ENCODE results near the gene OPRD1. TPM values are rescaled to one million over a fixed set of nuclear protein-coding genes. Genes with fewer than 3 reads are reported as not detected.
"Not testable (repeated sequence)": the region's sequence is repeated elsewhere in the genome, so short reads cannot be mapped to it uniquely, and the experiment has no call there.

The OPRD1 gene
- polyA plus RNA-seq, 3 donors = 0.01 TPM; not detected in 2

- Mint-ChIP-seq H3K27ac (peak overlapping the region in 4 of 7 donors; percentile 19 to 69 (median 46)), H3K36me3 (peaks cover 30 to 60% of the 10 kb centered on the region in 2 donors), H3K27me3 (ENCODE audit: low read depth in 3 of 3) (no peaks in the 10 kb centered on the region), H3K4me1 (peaks cover 12% of the 10 kb centered on the region), H3K9me3 (peaks cover 0 to 2% (median 0%) of the 10 kb centered on the region in 7 donors), H3K4me3 (no peak overlapping the region)
- no peak overlapping the region for H3K4me2 ChIP-seq (replicated peaks; ENCODE audit: extremely low read depth, low read length, poor library complexity, severe bottlenecking)
- H3K9me3 ChIP-seq (replicated peaks in 1 of 2; ENCODE audit: control insufficient read depth in 1 of 2, insufficient read depth in 1 of 2, low read length in 2 of 2) = no peaks in the 10 kb centered on the region
- H3K27ac ChIP-seq (ENCODE audit: low read depth in 1 of 2, low read length in 2 of 2) = no peak overlapping the region
- peaks cover 68% of the 10 kb centered on the region for H4K20me1 ChIP-seq (ENCODE audit: insufficient read depth, low read length)
- peaks cover 38% of the 10 kb centered on the region for H3K79me2 ChIP-seq (ENCODE audit: insufficient read depth, low read length)
- H2AFZ ChIP-seq (ENCODE audit: insufficient read depth, low read depth, low read length, poor library complexity, severe bottlenecking) = no peak overlapping the region
- whole genome bisulfite sequencing (ENCODE audit: insufficient coverage) = 92% methylated on average over 2 of the region's 3 CpGs
- no peak overlapping the region for H3K9ac ChIP-seq (ENCODE audit: insufficient read depth, low read length, poor library complexity, severe bottlenecking)
- intact Hi-C loops (cut with micrococcal nuclease) = no loop called here
- H3K36me3 ChIP-seq (replicated peaks in 1 of 2; ENCODE audit: control insufficient read depth in 1 of 2, insufficient read depth in 2 of 2, low read length in 2 of 2) = peaks cover 34 to 67% of the 10 kb centered on the region in 2 donors
- H3K4me3 ChIP-seq (replicated peaks in 1 of 3; ENCODE audit: low read depth in 2 of 3, low read length in 3 of 3) = no peak overlapping the region
- DNase-seq = no peak
- no peaks in the 10 kb centered on the region for H3K27me3 ChIP-seq (ENCODE audit: control insufficient read depth in 2 of 2, insufficient read depth in 2 of 2, low read length in 2 of 2)
- TF ChIP-seq, protein P1, sequence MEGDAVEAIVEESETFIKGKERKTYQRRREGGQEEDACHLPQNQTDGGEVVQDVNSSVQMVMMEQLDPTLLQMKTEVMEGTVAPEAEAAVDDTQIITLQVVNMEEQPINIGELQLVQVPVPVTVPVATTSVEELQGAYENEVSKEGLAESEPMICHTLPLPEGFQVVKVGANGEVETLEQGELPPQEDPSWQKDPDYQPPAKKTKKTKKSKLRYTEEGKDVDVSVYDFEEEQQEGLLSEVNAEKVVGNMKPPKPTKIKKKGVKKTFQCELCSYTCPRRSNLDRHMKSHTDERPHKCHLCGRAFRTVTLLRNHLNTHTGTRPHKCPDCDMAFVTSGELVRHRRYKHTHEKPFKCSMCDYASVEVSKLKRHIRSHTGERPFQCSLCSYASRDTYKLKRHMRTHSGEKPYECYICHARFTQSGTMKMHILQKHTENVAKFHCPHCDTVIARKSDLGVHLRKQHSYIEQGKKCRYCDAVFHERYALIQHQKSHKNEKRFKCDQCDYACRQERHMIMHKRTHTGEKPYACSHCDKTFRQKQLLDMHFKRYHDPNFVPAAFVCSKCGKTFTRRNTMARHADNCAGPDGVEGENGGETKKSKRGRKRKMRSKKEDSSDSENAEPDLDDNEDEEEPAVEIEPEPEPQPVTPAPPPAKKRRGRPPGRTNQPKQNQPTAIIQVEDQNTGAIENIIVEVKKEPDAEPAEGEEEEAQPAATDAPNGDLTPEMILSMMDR (IDR thresholded peaks at IDR 0.05) = no peak
- H3K4me1 ChIP-seq (ENCODE audit: control insufficient read depth in 1 of 2, insufficient read depth in 2 of 2, low read length in 2 of 2) = peaks cover 14 to 15% of the 10 kb centered on the region in 2 donors
These were observed 41.3 kb upstream of the OPRD1 start for GRCh38 chr1:28770601-28771165.

DNA sequence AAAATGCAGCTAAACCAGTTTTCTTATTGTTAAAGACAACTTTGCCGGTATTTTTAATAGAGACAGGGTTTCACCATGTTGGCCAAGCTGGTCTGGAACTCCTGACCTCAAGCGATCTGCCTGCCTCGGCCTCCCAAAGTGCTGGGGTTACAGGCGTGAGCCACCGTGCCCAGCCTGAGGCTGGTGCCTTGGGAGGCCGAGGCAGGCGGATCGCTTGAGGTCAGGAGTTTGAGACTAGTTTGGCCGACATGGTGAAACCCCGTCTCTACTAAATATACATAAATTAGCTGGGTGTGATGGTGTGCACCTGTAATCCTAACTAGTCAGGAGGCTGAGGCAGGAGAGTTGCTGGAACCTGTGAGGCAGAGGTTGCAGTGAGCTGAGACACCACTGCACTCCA, 40.0 kb upstream of the OPRD1 start:
- H3K4me2 ChIP-seq (replicated peaks; ENCODE audit: extremely low read depth, low read length, poor library complexity, severe bottlenecking); H3K9me3 ChIP-seq (replicated peaks in 1 of 2; ENCODE audit: control insufficient read depth in 1 of 2, insufficient read depth in 1 of 2, low read length in 2 of 2); H3K9me3 Mint-ChIP-seq; H3K9ac ChIP-seq (ENCODE audit: insufficient read depth, low read length, poor library complexity, severe bottlenecking); H3K27ac Mint-ChIP-seq; H3K27me3 Mint-ChIP-seq (ENCODE audit: low read depth in 3 of 3); H3K27me3 ChIP-seq (ENCODE audit: control insufficient read depth in 2 of 2, insufficient read depth in 2 of 2, low read length in 2 of 2); DNase-seq; H3K4me3 Mint-ChIP-seq; H2AFZ ChIP-seq (ENCODE audit: insufficient read depth, low read depth, low read length, poor library complexity, severe bottlenecking); intact Hi-C loops (cut with micrococcal nuclease); H3K4me3 ChIP-seq (replicated peaks in 1 of 3; ENCODE audit: low read depth in 2 of 3, low read length in 3 of 3); H3K27ac ChIP-seq (ENCODE audit: low read depth in 1 of 2, low read length in 2 of 2): not testable (repeated sequence)
- Mint-ChIP-seq H3K4me1 (peaks cover 14% of the 10 kb centered on the region), H3K36me3 (peaks cover 26 to 48% of the 10 kb centered on the region in 2 donors)
- Histone ChIP-seq H4K20me1 (ENCODE audit: insufficient read depth, low read length) (peaks cover 56% of the 10 kb centered on the region), H3K36me3 (replicated peaks in 1 of 2; ENCODE audit: control insufficient read depth in 1 of 2, insufficient read depth in 2 of 2, low read length in 2 of 2) (peaks cover 29 to 54% of the 10 kb centered on the region in 2 donors), H3K79me2 (ENCODE audit: insufficient read depth, low read length) (peaks cover 25% of the 10 kb centered on the region), H3K4me1 (ENCODE audit: control insufficient read depth in 1 of 2, insufficient read depth in 2 of 2, low read length in 2 of 2) (peaks cover 14 to 15% of the 10 kb centered on the region in 2 donors)
- 91% methylated on average over 4 of the region's 10 CpGs for WGBS (ENCODE audit: insufficient coverage)

Data from CD14-positive monocyte (primary cell).